Rectal smooth muscle tissue (tissue), 1 donor: ENCODE data around the gene SORBS2.
"Not testable (repeated sequence)": the region's sequence is repeated elsewhere in the genome, so short reads cannot be mapped to it uniquely, and the experiment has no call there.

Experiments
- H3K27ac ChIP-seq: one replicate; pipeline ENCODE4 v1.7.0; 2013; ENCODE audit warnings: low read depth, low read length, inconsistent platforms
- H3K27me3 ChIP-seq: one replicate; pipeline ENCODE4 v1.7.0; 2013; ENCODE audit warnings: low read length; ENCODE audit not compliant: control insufficient read depth, insufficient read depth
- H3K36me3 ChIP-seq: one replicate; pipeline ENCODE4 v1.7.0; 2013; ENCODE audit warnings: low read length; ENCODE audit not compliant: control insufficient read depth, insufficient read depth
- H3K4me1 ChIP-seq: one replicate; pipeline ENCODE4 v1.7.0; 2013; ENCODE audit warnings: low read length; ENCODE audit not compliant: control insufficient read depth, insufficient read depth
- H3K4me3 ChIP-seq: one replicate; pipeline ENCODE4 v1.7.0; 2013; ENCODE audit warnings: low read length
- H3K9ac ChIP-seq: one replicate; pipeline ENCODE4 v1.7.0; 2013; ENCODE audit warnings: low read length

The SORBS2 gene

DNA sequence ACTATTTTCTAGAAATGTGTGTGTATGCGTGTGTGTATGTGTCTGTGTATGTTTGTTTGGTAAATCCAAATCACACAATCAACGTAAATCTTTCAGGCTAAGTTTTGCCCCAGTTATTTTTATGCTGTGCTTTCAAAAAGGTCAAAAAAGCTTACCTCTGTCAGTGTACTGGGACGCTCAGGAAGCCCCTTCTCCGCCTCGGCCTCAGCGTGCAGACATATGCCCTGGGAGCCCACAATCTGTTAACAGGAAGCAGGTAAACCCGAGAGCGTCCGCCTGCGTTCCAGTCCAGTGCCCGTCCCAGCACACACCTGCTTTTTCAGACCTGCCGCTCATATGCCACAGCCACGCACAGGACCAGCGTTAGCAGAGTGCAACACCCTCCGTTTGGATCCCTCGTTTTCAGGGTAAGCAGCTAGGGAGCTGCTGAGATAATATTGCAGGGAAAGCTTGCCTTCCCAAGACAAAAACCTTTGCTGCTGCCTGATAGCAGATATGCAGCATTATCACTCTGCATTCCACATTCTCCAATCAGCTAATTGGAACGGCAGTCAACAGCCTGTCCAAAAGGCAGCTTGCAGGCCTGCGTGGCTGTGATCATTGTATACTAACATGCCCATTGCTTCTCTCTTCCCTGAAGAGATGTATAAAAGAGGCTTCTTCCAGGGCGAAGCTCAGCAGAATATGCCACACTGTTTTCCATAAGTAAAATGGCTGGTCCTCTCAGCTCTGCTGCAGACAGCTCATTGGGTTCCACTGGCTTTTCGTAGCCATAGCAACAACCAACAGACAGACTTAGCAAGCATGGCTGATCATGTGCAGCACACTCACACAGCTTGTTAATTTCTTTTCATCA, at the start of gene SORBS2:
SORBS2 (minus strand) TSS at position 686 of the 856 bp plus-strand sequence. CDS start 121,623 bp downstream, outside the sequence.
- Histone ChIP-seq H3K9ac (peak within 1 kb of the TSS; percentile 38), H3K36me3 (no peaks in the 10 kb centered on the region), H3K4me3 (peak within 1 kb of the TSS; percentile 66), H3K4me1 (no peaks in the 10 kb centered on the region), H3K27ac (peak within 1 kb of the TSS; percentile 77), H3K27me3 (no peaks in the 10 kb centered on the region)

DNA sequence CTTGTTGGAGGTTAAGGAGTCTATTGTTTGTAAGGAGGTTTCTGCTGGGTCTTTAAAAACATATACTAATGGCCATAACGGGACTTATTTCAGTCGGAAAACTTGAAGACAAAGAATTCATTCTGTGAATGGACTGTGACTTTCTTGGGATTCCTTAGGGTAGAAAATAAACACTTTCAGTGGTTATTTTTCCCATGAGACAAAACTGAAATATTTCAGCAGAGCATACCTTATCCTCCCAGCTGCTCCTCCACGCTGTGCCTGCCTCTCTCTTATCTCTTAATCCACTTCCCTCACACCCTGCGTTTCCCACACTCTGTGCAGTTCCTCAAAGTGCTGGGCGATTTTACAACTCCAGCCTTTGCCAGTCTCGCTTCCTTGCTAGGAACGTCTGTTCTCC, 47.1 kb upstream of the SORBS2 start:
- no peaks in the 10 kb centered on the region for H3K27me3 ChIP-seq
- no peaks in the 10 kb centered on the region for H3K4me1 ChIP-seq
- H3K9ac ChIP-seq = no peak overlapping the region
- H3K36me3 ChIP-seq = no peaks in the 10 kb centered on the region
- no peak overlapping the region for H3K27ac ChIP-seq
- no peak overlapping the region for H3K4me3 ChIP-seq

- not testable (repeated sequence) for H3K4me3 ChIP-seq, H3K4me1 ChIP-seq, H3K9ac ChIP-seq, H3K27me3 ChIP-seq, H3K36me3 ChIP-seq, H3K27ac ChIP-seq
Observed at GRCh38 chr4:185857561-185857960, 45.6 kb upstream of the SORBS2 start.

DNA sequence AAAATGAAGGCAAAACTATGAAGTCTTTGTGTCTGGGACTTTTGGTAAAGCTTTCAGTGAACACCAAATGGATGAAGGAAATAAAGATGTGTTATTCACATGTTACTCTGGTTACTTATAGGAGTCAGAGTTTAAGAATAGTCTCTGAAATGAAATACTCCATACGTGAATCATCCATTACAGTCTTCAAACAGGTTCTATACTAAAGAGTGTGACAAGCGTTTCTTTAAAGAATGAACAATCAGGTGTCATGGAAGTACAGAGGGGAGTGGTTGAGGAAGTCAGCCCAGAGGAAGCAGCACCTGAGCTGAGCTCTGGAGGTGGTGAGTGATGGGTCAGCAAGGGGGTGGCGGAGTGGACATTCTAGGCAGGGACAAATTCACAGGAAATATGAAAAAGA, 41.8 kb upstream of the SORBS2 start:
- no peak overlapping the region for H3K27ac ChIP-seq
- no peaks in the 10 kb centered on the region for H3K27me3 ChIP-seq
- no peaks in the 10 kb centered on the region for H3K36me3 ChIP-seq
- H3K4me3 ChIP-seq = no peak overlapping the region
- no peak overlapping the region for H3K9ac ChIP-seq
- H3K4me1 ChIP-seq = no peaks in the 10 kb centered on the region

DNA sequence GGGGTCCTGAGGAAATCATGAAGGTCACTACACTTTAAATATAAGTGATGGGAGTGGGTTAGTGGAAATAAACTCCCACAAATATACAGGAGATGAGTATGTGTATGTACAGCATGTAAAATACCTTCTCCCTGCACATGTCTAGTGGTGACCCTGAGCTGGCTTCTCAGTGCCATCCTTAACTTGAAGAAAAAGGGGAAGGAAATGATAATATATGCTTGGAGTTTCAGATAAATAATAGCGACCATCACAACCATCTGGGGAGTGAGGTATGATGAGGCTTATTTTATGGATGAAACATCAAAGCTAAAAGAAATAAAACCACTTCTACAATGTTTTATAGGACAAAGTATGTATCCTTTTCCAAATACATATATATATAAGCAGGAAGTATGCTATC, 41.0 kb upstream of the SORBS2 start:
- Histone ChIP-seq H3K27me3 (no peaks in the 10 kb centered on the region), H3K4me3 (no peak overlapping the region), H3K27ac (no peak overlapping the region), H3K9ac (no peak overlapping the region), H3K36me3 (no peaks in the 10 kb centered on the region), H3K4me1 (no peaks in the 10 kb centered on the region)

DNA sequence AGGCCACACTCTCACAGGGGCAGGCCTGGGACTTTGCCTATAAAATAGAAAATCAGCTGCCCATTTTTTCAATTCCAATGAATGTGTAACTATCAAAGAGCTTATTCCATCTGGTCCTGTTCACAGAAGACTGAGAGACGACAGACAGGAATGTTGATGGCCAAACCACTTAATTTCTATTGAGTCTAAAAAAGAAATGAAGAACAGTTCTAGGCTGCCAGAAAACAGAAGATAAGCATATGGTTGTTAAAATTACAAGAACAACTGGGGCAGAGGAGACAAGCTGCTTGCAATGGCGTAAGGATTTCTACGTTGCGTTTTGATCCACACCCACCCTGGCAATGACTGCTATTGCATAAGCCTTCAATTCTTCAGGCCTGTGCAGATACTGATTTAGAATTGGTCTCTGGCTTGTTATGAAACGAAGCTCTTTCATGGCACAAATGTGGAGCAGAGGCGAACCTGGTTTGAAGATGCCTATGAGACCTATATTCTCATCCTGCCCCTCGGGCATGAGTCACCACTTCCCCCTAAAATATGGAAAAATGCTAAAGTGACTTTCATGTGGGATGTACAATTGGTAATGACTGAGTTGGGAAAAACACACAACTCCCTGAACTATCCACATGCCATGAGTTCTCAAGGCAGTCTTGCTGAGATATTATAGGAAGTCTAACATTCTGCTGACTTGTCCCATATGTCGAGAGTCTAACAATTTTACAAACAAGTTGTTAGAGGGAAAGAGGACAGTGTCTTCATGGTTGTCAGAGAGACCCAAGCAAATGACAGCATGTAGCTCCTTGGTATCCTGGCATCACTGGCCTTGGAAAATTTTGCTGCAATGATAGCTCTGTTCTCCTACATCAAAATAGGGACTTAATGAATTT, 37.9 kb upstream of the SORBS2 start:
- Histone ChIP-seq H3K4me3 (no peak overlapping the region), H3K4me1 (peaks cover 6% of the 10 kb centered on the region), H3K27me3 (no peaks in the 10 kb centered on the region)

DNA sequence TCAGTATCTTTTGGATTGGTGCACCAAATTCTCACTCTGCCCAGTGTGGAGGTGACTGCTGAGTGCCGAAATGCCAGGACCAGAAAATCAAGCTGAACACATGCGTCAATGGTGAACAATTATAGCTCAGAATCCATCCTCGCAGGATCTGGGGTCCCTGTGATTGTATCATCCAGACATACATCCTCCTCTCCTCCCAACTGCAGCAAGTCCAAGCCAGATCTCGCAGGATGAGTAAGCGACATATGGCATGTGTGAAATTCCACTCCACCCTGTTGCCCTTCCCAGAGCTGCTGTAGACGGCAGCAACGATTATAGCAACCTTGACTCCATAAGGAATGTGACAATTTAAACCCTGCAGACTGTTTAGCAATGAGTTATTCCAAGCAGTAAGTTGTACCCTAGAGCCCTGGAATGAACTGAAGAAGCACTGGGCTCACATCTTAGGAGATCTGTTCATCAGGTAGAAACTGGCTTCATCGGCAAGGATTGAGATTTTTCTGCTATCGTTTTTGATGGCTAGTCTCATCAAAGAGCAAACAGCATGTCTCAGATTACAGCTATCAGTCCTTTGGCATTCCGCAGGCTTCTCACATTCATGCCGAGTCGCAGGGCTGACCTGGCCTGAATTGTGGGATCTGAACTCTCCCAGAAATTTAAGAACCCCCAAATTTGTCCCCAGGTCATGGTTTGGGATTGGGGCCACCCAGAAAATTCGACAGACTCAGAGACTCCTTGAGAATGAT, 35.5 kb upstream of the SORBS2 start:
- Histone ChIP-seq H3K9ac (no peak overlapping the region), H3K27ac (peak overlapping the region; percentile 44), H3K4me3 (no peak overlapping the region), H3K27me3 (no peaks in the 10 kb centered on the region), H3K36me3 (no peaks in the 10 kb centered on the region), H3K4me1 (peaks cover 6% of the 10 kb centered on the region)

More for the DNA sequence above, 37.9 kb upstream of the SORBS2 start:
- Histone ChIP-seq H3K36me3 (no peaks in the 10 kb centered on the region), H3K27ac (no peak overlapping the region), H3K9ac (no peak overlapping the region)

GRCh38 chr4:185846505-185847150, 34.6 kb upstream of the SORBS2 start:
- H3K9ac ChIP-seq = no peak overlapping the region
- no peak overlapping the region for H3K4me3 ChIP-seq
- H3K27me3 ChIP-seq = no peaks in the 10 kb centered on the region
- H3K36me3 ChIP-seq = no peaks in the 10 kb centered on the region
- peaks cover 6% of the 10 kb centered on the region for H3K4me1 ChIP-seq
- H3K27ac ChIP-seq = peak overlapping the region; percentile 44

GRCh38 chr4:185845966-185846365, 34.0 kb upstream of the SORBS2 start:
- Histone ChIP-seq H3K4me1 (peaks cover 8% of the 10 kb centered on the region), H3K9ac (no peak overlapping the region), H3K36me3 (no peaks in the 10 kb centered on the region), H3K27me3 (no peaks in the 10 kb centered on the region), H3K27ac (no peak overlapping the region), H3K4me3 (no peak overlapping the region)

DNA sequence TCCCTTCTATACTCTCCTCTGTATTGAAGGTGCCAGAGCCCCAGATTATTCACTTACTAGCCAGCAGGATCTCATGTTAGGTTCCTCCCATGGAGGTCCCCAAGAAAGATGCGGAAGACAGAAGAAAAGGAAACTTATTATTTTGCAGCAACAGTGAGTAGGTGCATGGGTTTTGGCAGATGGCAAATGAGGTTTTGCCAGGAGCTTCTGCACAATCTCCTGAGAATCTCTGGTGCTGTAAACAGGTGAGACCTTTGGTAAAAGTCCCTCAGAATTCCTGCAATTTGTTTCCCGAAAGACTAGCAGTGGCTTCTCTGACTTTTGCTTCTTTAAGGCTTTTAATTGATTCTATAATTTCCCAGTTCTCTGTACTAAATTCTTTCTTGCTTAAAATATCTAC, 29.5 kb upstream of the SORBS2 start:
- Histone ChIP-seq H3K27ac (peak overlapping the region; percentile 95), H3K27me3 (no peaks in the 10 kb centered on the region), H3K4me1 (peaks cover 38% of the 10 kb centered on the region), H3K9ac (no peak overlapping the region), H3K36me3 (no peaks in the 10 kb centered on the region), H3K4me3 (no peak overlapping the region)

DNA sequence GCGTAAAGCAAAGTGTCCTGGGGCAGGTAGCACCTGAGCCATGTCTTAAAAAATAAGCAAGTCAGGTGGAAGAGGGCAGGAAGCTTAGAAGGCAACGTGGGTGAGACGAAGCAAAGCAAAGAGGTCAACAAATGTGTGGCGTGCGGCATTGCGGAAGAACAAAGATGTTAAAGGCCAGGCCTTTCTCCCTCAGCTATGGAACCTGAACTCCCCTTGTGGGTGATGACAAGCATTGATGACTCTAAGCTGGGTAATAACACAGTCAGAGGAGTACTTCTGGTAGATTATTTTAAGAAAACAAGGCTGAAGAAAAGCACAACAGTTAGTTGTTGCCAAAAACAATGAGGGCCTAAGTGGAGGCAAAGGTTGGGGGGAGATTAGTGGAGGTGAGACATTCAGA, 29.0 kb upstream of the SORBS2 start:
- Histone ChIP-seq H3K4me1 (peaks cover 40% of the 10 kb centered on the region), H3K27ac (peak overlapping the region; percentile 95), H3K36me3 (no peaks in the 10 kb centered on the region), H3K27me3 (no peaks in the 10 kb centered on the region), H3K4me3 (no peak overlapping the region), H3K9ac (no peak overlapping the region)

DNA sequence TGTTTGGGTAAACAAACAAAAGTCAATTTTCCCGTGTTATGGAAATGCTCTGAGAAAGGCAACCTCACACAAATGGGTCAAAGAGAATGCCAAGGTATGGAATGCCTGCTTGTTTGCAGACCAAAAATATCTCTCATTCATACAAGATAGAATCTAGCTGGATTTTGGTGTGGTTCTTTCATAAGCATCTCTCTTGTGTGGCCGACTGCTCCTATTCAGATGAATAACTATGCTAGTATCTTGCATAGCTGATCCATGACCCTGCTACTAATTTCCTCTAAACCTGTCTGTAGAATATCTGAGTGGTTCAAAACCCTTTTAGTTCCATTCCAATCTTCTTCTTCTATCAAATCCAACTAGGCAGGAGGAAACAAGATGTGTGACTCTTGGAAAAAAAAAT, 28.2 kb upstream of the SORBS2 start:
- Histone ChIP-seq H3K36me3 (no peaks in the 10 kb centered on the region), H3K4me1 (peaks cover 40% of the 10 kb centered on the region), H3K9ac (no peak overlapping the region), H3K27me3 (no peaks in the 10 kb centered on the region), H3K4me3 (peak overlapping the region; percentile 30), H3K27ac (peak overlapping the region; percentile 95)
